GM21515 (cell line): ENCODE measurements around the gene TRANK1.
"Not testable (repeated sequence)": the region's sequence is repeated elsewhere in the genome, so short reads cannot be mapped to it uniquely, and the experiment has no call there.

Experiments used
- ATAC-seq: cut with Tn5 transposase; IDR thresholded peaks from one replicate; pipeline ENCODE4 v1.9.1; 2021; ENCODE audit not compliant: unreplicated experiment

The TRANK1 gene

GRCh38 chr3:36893826-36894225 lies 51.0 kb downstream of the TRANK1 start:
- ATAC-seq, result no peak

DNA sequence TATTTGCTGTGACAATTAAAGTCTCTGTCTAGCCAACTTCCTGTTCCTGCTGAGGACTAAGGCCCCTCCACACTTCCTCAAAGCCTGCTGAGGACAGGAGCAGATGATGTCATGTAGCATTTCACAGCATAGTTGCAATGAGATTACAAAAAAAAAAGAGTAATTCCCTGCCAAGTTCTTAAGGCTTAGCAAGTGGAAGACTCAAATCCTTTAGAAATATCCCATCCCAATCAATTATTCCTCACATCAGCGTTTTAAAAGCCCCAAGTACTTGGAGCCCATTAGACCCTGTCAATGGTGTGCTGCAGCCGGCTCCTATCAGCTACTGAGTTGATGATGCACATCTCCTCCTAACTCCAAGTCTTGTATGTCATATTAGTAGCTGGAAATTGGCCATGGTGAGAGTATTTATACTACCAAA lies 51.7 kb downstream of the TRANK1 start:
- ATAC-seq, result peak; percentile 50

GRCh38 chr3:36892457-36893136 lies 52.3 kb downstream of the TRANK1 start:
- ATAC-seq, result no peak

DNA sequence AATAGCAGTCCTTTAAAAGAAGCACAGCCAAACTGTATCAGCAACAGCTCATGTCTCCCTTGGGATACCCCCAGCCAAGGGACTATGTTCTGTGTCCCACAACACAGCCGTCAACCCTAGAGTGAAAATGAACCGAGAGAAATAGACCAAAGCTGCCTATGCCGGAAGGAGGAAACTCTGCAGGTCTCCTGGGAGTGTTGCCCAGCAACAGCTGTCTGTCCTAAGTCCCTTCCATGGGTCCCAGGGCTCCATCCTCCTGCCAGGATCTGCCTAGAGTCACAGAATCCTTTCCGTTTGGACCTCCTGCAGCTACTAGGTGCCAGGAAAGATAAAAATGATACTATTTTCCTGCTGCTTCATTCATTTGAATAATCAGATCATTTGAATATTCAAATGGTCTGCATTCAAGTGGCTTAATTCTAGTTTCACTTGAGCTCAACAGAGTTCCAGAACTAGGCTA lies 53.1 kb downstream of the TRANK1 start:
- ATAC-seq, result peak; percentile 69

- not testable (repeated sequence) for ATAC-seq
Observed at GRCh38 chr3:36891097-36891496, 53.8 kb downstream of the TRANK1 start.

DNA sequence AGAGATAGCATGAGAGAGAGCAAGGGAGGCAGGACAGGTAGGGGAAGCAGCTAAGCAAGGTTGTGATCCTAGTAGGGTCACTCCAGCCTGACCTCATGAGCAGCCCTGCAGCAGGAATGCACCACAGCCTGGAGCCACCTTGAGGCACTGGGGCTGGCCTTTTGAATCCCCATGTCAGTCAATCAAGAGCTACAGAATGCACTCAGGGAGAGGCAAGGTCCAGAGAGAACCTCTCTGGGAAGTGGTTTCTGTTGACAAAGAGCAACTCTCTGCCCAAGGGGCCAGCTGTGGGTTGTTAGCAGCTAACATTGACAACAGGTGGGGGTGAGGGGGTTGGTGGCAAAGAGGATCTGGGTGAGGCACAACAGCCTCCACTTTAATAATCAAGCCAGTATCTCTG lies 54.6 kb downstream of the TRANK1 start:
- no peak for ATAC-seq

GRCh38 chr3:36881735-36882134 lies 63.1 kb downstream of the TRANK1 start:
- ATAC-seq, result no peak

DNA sequence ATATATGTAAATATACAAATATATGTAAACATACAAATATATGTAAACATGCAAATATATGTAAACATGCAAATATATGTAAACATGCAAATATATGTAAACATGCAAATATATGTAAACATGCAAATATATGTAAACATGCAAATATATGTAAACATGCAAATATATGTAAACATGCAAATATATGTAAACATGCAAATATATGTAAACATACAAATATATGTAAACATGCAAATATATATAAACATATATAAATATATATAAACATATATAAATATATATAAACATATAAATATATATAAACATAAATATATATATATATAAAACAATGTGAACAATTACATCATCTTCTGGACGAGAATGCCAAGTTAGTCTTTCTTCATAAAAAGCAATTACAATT lies 65.0 kb downstream of the TRANK1 start:
- ATAC-seq, result not testable (repeated sequence)

GRCh38 chr3:36877930-36878685 lies 66.7 kb downstream of the TRANK1 start:
- no peak for ATAC-seq

DNA sequence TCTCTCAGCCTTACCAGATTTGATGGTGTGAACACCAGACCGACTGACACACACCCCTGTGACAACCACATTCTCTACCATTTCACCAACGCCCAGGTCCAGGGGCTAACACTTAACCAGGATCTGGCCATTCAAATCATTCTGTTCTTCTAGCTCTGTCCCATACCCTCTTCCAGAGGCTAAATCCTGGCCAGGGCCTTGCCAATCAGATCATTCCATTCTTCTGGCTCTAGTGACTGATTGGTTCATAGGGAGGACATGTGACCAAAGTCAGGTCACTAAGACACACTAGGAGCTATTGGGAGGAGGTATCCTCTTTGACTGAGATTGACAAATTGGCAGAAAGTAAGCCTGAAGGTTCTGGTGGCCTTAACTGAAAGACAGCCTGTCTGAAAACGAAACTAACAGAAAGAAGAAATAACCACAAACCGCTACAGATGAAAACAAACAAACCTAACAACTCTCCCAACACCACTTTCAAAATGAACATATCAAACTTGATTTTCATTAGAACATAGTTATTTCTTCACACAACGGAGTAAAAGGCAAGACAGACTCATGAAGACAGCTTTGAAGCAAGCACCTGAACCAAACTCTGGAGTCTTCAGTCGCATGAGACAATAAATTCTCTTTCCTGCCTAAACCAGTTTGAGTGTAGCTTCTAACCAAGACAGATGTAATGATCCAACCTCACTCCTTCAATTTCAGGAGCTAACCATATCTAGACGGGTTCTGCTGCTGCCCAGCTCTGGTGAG lies 68.5 kb downstream of the TRANK1 start:
- ATAC-seq, result peak; percentile 99

- no peak for ATAC-seq
Observed at GRCh38 chr3:36875397-36875796, 69.5 kb downstream of the TRANK1 start.

- ATAC-seq, result no peak
Observed at GRCh38 chr3:36874424-36874823, 70.4 kb downstream of the TRANK1 start.

GRCh38 chr3:36871379-36872126 lies 73.3 kb downstream of the TRANK1 start:
- ATAC-seq, result no peak

GRCh38 chr3:36868614-36869436 lies 76.0 kb downstream of the TRANK1 start:
- ATAC-seq, result peak; percentile 91

GRCh38 chr3:36867810-36868209 lies 77.0 kb downstream of the TRANK1 start:
- no peak for ATAC-seq

DNA sequence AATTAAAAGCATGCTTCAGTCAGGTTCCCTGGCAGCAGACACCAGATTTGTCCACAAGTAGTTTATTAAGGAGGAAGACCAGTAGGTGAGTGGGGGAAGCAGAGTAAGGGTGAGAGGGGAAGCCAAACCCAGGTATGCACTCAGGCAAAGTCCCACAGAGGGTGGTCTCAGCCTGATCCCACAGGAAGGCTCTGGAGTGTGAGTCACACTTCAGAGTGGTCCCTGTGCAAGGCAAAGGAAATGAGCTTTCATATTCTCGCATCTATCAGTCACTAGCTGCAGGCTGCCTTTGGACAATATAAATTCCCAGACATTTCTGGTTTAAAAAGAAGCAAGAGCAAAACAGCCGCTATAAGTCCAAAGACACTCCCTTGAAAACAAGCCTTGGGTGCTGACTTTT lies 78.5 kb downstream of the TRANK1 start:
- ATAC-seq, result no peak

GRCh38 chr3:36864180-36865053 lies 80.4 kb downstream of the TRANK1 start:
- ATAC-seq, result no peak

DNA sequence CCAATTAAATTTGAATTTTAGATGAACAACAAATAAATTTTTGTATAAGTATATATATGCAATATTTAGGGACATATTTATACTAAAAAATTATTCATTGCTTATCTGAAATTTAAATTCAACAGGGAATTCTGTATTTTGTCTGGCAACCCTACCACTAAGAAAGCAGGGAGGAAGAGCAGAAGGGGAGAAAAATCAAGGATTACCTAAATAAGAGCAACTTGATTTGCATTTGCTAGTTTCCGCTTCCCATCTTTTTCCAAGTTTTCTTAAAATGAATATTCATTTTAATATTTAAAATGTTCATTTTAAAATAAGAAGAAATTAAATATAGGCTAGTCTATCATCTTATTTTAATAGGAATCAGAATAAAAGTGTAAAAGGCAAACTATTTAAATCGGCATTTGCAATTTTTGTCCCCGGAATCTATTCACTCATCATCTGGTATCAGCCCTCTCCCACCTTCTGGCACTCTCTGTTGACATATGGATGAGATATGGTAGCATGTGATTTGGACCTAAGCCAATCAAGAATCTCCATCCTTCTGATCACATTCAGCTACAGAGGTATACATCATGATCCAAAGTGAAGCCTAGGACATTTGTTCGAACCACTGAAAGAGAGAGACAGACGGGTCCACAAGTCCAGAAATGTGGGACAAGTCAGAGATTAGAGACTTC lies 82.6 kb downstream of the TRANK1 start:
- no peak for ATAC-seq

- ATAC-seq, result no peak
Observed at GRCh38 chr3:36859494-36859893, 85.4 kb downstream of the TRANK1 start.
